CD4-positive, alpha-beta T cell treated with Interleukin-6 at 100 ng/mL for 8 hours (primary cell): ENCODE measurements around the gene GPC5.
"Not testable (repeated sequence)": the region's sequence is repeated elsewhere in the genome, so short reads cannot be mapped to it uniquely, and the experiment has no call there.

Experiments
- DNase-seq: peaks from one replicate; pipeline ENCODE4 v3.0.0-alpha.2; 2020; ENCODE audit warnings: mixed read lengths, low spot score

GPC5 gene

GRCh38 chr13:92539148-92539547 lies 1140.7 kb downstream of the GPC5 start:
- DNase-seq = not testable (repeated sequence)

- DNase-seq = no peak
Measured at GRCh38 chr13:92547266-92547665, 1148.8 kb downstream of the GPC5 start.

GRCh38 chr13:92549276-92549675 lies 1150.9 kb downstream of the GPC5 start:
- DNase-seq = no peak

- DNase-seq = no peak
Measured at GRCh38 chr13:92553470-92554114, 1155.2 kb downstream of the GPC5 start.

- no peak for DNase-seq
Measured at GRCh38 chr13:92560883-92561282, 1162.5 kb downstream of the GPC5 start.

GRCh38 chr13:92564942-92565341 lies 1166.5 kb downstream of the GPC5 start:
- DNase-seq = no peak

GRCh38 chr13:92566767-92567166 lies 1168.3 kb downstream of the GPC5 start:
- no peak for DNase-seq

GRCh38 chr13:92572190-92572589 lies 1173.8 kb downstream of the GPC5 start:
- DNase-seq = no peak

GRCh38 chr13:92573467-92574057 lies 1175.1 kb downstream of the GPC5 start:
- no peak for DNase-seq

- no peak for DNase-seq
Measured at GRCh38 chr13:92574499-92574898, 1176.1 kb downstream of the GPC5 start.

- no peak for DNase-seq
Measured at GRCh38 chr13:92575777-92576176, 1177.4 kb downstream of the GPC5 start.

- no peak for DNase-seq
Measured at GRCh38 chr13:92578358-92578757, 1179.9 kb downstream of the GPC5 start.

- DNase-seq = no peak
Measured at GRCh38 chr13:92589955-92590354, 1191.5 kb downstream of the GPC5 start.

GRCh38 chr13:92590503-92590908 lies 1192.1 kb downstream of the GPC5 start:
- no peak for DNase-seq

GRCh38 chr13:92591117-92591516 lies 1192.7 kb downstream of the GPC5 start:
- no peak for DNase-seq

- no peak for DNase-seq
Measured at GRCh38 chr13:92592757-92593156, 1194.3 kb downstream of the GPC5 start.

- DNase-seq = no peak
Measured at GRCh38 chr13:92602560-92602959, 1204.1 kb downstream of the GPC5 start.

GRCh38 chr13:92609376-92609775 lies 1211.0 kb downstream of the GPC5 start:
- DNase-seq = no peak

GRCh38 chr13:92612892-92613291 lies 1214.5 kb downstream of the GPC5 start:
- no peak for DNase-seq

GRCh38 chr13:92613921-92614320 lies 1215.5 kb downstream of the GPC5 start:
- DNase-seq = no peak

GRCh38 chr13:92621985-92622384 lies 1223.6 kb downstream of the GPC5 start:
- DNase-seq = no peak

- DNase-seq = no peak
Measured at GRCh38 chr13:92622905-92623304, 1224.5 kb downstream of the GPC5 start.

GRCh38 chr13:92626274-92626673 lies 1227.9 kb downstream of the GPC5 start:
- no peak for DNase-seq

- no peak for DNase-seq
Measured at GRCh38 chr13:92640936-92641335, 1242.5 kb downstream of the GPC5 start.
